Stimulated activated CD8-positive, alpha-beta memory T cell treated with anti-CD3 and anti-CD28 coated beads, Interleukin-2, amount 100 ng/mL, for 1 hour (primary cell): ENCODE measurements around the gene CTU2.

Experiments used
- DNase-seq, 2 donors: peaks; one replicate each; pipeline ENCODE4 v3.0.0-alpha.2; 2020; ENCODE audit warnings: low read depth in 2 of 2

Gene CTU2

DNA sequence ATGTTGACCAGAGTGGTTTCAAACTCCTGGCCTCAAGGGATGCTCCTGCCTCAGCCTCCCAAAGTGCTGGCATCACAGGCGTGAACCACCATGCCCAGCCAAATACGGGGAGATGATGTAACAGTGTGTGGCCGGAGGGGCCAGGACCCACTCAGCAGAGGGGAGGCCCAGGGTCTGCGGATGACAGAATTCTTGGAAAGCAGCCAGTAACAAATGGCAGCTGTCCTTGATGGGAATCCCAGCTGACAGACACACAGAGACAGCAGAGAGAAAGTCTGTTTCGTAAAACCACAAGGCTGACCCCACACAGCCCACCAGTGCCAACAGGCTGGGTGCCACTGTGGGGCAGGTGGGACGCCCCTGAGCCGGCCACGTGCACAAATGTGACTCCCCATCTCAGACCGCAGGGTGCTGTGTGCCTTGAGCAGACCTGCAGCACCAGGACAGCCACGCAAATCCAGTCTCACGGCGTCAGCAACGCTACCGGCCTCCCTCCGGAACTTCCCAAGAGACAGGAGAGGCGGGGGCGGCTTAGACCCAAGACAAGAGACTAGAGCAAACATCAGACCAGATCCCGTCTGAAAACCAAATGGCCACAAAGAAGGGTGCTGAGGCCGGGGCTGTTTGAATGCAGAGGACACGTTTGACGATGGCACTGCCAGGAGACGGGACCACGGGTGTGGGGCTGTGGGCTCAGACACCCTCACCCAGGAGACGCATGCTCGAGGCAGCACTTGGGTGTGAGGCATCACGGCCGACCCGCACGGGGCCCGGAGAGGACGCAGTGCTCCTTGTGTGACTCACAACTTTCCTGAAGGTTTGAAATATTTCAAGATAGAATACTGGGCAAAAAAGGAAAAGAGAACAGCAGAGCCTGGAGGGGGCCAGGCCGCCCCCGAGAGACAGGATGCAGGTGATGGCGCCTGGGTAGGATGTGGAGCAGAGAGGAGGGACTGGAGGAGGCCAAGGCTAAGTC is 24.6 kb downstream of the CTU2 start:
- no peak for DNase-seq

- no peak for DNase-seq
These were observed 25.4 kb downstream of the CTU2 start for GRCh38 chr16:88731699-88732098.

- no peak for DNase-seq
These were observed 26.1 kb downstream of the CTU2 start for GRCh38 chr16:88732172-88732960.

- no peak for DNase-seq
These were observed 26.6 kb downstream of the CTU2 start for GRCh38 chr16:88732961-88733294.

DNA sequence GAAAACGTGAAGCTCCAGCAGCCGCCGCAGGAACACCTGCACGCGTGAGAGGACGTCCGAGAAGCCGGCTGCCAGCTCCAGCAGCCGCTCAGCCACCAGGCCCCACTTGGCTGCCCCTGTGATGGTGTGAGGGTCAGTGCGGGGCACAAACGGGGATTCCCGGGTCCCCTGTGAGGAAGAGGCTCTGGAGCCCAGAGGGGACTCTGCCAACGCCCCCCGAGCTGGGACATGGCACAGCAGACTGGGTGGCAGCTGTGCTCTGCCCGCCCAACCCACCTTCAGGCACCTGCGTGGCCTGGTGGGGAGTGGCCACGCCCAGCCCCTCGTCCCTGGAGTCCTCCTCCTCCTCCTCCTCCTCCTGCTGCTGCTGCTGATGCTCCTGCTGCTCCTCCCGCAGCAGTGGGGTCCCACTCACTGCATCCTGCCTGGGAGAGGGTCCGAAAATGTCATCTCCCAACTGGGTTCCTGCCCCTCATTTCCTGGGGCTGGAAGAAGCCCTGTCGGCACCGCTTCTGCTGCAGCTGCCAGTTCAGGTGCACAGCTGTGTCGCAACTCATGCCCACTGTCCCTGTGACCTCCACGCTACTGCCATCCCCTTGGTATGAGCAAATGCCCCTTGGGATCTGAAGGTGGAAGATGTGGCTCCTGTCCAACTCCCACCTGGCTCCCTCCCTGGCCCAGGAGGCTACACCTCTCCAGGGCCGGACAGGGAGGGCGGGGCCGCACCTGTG is 27.5 kb downstream of the CTU2 start:
- no peak for DNase-seq

- DNase-seq, result no peak
These were observed 28.0 kb downstream of the CTU2 start for GRCh38 chr16:88734361-88734728.

- DNase-seq, result no peak
These were observed 28.8 kb downstream of the CTU2 start for GRCh38 chr16:88735121-88735520.

DNA sequence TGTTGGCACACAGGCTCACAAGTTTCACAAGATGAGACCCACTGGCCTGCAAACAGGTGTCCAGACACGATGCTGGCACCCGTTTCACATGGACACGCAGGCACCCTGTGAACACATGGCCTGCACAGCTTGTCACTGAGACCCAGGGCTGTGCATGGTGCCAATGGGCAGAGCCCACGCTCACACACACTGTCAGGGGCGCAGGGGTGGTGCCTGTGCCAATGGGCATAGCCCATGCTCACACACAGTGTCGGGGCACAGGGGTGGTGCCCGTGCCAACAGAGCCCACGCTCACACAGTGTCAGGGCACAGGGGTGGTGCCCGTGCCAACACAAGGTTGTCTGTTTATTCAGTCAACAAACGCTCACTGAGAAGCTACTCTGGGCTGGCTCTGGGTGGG is 29.3 kb downstream of the CTU2 start:
- no peak for DNase-seq

GRCh38 chr16:88736088-88736487 is 29.8 kb downstream of the CTU2 start:
- DNase-seq, result no peak

- DNase-seq, result no peak
These were observed 30.2 kb downstream of the CTU2 start for GRCh38 chr16:88736496-88736895.

GRCh38 chr16:88737298-88738150 is 31.2 kb downstream of the CTU2 start:
- DNase-seq, result peak; percentile 43 to 61

DNA sequence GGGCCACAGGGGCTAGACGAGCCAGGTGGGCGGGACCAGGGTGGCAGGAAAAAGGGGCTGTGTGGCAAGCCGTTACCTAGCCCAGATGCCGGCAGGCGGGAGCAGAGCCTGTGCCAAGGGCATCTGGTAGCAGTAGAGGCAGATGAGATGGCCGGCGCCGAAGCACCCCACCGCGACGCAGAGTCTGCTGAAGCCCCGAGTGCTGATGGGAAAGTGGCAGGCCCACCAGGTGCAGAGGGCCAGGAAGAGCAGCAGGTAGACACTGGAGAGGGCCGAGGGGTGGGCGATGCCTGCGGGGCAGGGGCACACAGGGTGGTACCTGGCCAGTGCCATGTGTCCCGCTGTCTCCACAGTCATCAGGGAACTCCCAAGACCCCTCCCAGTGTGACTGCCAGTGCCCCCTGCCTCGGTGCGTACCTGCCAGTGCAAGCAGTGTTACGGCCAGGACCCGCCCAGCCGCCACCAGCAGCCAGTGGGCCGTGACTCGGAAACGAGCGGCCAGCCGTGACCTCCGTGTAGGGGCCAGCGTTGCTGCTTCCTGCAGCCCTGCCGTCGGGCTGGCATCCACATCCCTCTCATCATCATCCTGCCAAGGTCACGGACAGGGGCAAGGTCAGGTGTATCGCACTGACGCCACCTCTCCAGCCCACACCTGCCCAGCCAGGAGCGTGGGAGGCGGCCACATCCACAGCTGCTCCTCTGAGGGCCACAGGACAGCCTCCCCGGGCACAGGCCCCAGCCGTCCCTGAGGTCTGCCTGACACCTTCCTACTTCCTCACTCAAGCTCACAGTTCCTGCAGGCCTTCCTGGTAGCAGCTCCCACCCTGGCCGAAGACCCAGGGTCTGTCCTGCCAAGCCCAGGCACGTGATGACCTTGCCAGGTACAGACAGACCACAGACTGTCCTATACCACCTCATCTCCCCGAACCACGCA is 32.1 kb downstream of the CTU2 start:
- no peak for DNase-seq

- no peak for DNase-seq
These were observed 33.1 kb downstream of the CTU2 start for GRCh38 chr16:88739139-88739976.

DNA sequence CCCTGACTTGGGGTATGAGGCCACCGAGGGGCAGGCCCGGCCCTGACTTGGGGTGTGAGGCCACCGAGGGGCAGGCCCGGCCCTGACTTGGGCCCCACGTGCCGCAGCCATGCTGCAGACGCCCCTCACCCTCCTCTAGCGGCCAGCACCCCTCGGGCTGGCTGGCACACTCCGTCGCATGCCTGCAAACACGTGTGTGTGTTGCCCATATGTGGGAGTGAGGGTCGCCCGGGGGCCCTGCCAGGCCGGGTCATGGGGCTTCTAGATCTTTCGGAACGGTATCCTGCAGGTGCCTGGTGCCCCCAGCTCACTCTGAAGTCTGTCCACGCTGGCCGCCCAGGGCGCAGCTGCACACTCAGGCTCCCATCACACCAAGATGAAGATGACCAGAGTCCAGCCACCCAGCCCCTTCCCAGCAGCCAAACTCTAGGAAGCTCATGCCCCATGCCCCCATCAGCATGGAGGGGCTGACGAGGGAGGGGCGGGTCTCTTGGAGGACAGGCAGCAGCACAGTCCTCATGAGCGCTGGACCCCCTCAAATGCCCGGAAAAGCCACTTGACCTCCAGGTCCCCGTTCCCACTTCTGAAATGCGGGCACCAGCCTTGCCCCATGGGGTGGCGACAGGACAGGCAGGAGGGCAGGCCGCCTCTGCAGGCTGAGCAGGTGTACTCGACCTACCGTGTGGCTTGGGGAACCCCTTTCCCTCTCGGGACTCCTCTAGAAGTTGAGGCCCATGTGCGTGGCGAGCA is 33.8 kb downstream of the CTU2 start:
- DNase-seq, result no peak

DNA sequence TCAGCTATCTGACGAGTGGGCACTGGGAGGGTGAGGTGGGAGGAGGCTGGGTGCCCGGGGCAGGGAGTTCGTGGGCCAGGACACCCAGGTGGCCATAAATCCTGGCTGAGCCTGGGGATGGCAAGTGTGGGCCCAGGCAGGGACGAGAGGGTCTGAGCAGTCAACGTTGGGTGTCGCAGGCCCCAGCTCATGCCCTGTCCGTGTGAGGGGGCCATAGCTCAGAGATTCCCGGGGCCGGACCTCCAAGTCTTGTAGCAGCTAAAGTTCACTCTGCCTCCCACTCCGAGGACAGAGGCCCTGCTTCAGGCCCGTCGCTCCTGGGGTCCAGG is 34.4 kb downstream of the CTU2 start:
- DNase-seq, result no peak

- no peak for DNase-seq
These were observed 35.1 kb downstream of the CTU2 start for GRCh38 chr16:88741368-88741767.

GRCh38 chr16:88742896-88743605 is 36.7 kb downstream of the CTU2 start:
- DNase-seq, result no peak
